Erythroblast (primary cell): Measurements from ENCODE around the gene CAMSAP1.

Experiments
- GATA1 ChIP-seq: IDR thresholded peaks from 2 replicates; pipeline ENCODE4 v1.6.1; 2011; ENCODE audit warnings: low read depth, mild to moderate bottlenecking, control low read depth, low read length, moderate library complexity
- POLR2A ChIP-seq: IDR thresholded peaks from 2 replicates; pipeline ENCODE4 v1.6.1; 2011; ENCODE audit warnings: mild to moderate bottlenecking, low read length

- no peak for TF ChIP-seq POLR2A
- TF ChIP-seq GATA1 = no peak
These were observed 20.9 kb upstream of the CAMSAP1 start for GRCh38 chr9:135928074-135928730.
